ENCODE data around the gene PYGB.

PYGB gene

DNA sequence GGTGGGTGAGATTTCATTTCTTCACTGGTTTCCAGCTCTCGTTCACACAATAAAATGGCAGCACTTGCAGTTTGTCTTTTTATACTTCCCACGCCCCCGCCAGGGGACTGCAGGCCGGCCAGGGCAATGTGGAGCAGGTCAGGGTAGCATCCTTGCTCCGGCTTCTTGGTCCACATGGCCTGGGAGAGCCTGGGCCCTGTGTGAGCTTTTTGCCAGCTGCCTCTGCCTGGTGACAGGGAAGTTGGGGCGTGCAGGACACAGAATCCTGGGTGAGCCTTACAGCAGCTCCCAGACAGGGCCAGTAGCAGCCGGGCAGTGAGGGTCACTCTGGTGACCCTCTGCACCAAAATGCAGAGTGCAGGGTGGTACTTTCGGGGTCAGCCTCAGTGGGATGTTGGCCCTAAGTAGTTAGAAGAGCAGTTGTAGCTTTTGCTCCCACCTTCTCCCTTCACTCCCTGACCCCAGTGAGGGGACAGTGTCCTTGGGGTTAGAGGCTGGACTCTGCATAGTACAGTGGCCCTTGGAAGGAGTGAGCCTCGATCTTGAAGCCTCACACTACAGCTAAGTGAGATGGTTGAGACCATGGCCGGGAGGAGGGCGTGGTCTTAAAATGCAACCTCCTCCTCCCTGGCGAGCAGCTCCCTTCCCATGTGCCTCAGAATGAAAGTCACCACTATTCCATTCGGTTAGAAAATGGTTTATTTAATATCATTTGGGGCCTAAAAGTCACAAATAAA, 23.8 kb downstream of the PYGB start:
- DNase-seq, result no peak

DNA sequence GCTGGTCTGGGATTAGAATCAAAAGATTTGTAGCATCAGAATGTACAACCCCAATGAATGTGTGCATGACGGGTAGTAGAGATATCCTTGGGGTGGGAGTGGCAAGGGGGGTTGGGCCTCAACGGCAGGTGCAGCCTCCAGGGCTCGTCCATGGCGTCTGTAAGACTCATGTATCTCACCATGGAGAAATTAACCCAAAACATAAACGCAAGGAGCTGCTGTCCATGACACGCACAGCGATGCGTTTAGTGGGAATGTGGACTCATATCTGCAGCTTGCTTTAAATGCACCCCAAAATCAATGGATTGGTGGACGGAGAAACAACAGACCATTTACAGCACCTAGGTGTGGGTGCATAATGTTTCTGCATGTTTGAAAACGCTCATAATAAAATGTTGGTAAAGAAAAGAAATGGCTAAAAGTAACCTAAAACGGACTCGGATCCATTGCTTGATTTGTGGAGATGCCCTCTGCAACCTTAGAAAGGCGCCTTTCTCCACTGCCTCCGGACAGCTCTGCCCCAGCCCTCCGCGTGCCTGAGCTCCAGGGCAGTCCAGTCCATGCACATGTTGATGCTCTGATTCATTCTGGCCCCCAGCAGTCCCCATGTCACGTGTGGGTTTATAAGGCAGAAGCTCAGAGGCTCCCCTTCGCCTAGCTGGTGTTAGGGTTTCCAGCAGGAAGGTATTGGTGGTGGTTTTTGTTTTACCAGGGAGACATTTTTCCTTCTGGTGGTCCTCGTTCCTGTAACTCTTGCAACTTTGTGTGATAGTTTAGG, 24.5 kb downstream of the PYGB start:
- DNase-seq, result no peak

- DNase-seq, result no peak
These were observed 25.2 kb downstream of the PYGB start for GRCh38 chr20:25273046-25273445.

DNA sequence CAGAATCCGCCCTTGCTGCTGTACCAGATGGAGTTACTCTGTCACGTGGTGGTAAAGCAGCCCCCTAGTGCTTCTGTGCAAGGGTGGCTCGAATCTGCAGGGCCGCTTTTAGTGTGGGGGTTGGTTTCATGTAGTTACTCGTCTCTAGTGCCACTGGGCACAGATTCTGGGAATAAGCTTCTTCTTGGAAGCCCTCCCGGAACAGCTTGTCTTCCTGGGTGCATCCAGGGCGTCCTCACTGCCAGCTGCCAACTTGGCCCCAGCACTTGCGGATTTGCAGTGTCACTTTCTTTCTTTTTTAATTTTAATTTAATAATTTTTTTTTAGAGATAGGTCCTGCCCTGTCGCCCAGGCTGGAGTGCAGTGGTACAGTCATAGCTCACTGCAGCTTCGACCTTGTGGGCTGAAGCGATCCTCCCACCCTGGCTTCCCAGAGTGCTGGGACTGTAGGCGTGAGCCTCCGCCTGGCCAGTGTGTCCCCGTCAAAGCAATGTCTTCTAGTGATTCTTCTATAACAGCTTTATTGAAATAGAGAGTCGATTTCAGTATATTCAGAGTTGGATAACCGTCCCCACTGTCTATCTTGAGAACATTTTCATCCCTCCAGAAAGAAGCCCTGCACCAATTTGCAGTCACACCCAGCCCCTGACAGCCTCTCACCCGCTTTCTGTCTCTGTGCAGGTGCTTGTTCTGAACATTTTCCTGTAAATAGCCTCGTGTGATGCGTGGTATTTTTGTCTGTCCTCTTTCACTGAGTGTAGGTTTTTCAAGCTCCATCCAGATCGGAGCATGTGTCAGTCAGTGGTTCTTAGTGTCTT, 25.9 kb downstream of the PYGB start:
- DNase-seq, result no peak

DNA sequence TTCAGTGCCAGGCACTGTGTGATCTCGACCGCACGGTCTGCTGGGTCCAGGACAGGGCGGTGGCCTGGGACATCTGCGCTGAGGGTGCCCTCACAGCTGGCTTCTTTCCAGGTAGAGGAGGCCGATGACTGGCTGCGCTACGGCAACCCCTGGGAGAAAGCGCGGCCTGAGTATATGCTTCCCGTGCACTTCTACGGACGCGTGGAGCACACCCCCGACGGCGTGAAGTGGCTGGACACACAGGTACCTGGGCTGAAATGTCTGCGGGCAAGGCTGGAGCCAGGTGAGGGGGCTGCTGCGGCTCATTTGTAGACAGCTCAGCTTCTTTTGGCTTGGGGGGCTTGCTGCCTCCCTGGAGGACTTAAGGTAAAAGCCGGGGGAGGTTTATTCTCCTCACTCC, 26.6 kb downstream of the PYGB start:
- no peak for DNase-seq

- no peak for DNase-seq
These were observed 27.3 kb downstream of the PYGB start for GRCh38 chr20:25274891-25275812.

DNA sequence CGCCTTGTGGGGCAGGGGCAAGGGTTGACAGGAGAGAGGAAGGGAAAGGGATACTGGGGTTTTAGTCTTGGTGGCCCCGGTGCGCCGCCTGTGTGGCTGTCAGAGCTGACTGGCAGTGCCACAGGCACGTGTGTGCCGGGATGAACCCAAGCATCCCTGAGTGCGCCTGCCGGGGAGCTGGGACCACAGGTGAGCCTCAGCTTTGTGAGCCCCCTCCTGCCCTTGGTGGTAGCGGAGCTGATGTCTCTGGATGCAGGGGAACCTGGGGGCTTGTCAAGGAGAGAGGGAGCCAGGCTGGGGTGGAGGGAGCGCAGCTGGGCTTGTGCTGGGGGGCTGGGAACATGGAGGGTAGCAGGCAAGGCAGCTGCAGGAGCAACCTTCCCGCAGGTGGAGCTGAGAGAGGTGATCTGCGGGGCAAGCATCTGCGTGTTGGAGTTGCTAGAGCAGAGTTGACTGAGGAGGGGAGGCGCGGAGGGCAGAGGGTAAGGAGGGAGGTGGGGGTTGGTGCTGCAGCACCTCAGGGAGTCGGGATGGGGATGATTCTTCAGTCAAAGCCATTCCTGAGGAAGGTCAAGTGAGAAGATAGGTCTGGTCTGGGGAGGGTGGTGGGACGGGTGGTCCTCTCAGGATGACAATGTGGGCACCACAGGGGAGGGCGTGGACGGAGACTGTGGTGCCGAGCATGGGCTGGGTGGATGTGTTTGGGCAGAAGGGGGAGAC, 28.1 kb downstream of the PYGB start:
- DNase-seq, result no peak

DNA sequence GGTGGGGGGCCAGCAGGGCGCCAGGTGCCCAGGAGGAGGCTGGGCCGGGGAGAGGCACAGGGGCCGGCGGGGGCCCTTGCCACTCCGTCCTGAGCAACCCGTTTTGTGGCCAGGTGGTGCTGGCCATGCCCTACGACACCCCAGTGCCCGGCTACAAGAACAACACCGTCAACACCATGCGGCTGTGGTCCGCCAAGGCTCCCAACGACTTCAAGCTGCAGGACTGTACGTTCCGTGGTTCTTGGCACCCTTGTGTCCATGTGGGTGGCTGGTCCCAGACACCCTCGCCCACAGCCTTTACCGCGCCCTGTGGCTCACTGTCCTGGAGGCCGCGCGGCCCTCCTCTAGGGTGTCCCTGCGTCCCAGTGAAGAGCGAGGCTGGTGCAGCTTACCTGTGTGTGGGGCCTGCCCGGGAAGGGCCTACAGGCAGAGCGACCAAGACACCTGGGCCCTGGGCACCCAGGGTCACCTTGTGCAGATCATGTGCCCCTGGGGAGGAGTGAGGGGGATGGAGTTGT, 28.7 kb downstream of the PYGB start:
- DNase-seq, result no peak

GRCh38 chr20:25277051-25277801, 29.3 kb downstream of the PYGB start:
- no peak for DNase-seq

DNA sequence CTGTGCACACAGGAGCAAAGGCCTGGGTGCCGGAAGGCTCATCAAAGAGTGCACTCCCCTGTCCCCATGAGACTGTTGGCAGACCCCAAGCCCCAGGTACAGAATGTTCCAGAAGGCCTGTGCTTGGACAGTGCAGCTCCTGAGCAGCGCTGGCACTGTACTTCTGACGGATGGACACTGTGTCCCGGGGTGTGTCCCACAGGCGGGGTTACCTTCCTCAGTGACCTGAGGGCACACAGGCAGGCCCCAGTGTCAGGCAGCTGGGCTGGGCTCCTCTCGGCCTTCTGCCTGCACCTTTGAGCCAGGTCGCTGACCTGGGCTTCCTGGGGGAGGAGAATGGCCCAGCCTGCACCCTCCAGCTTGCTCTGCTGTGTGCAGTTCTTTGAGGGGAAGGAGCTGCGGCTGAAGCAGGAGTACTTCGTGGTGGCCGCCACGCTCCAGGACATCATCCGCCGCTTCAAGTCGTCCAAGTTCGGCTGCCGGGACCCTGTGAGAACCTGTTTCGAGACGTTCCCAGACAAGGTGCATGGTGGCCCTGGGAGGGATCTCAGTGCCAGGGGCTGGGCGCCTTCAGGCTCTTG, 30.1 kb downstream of the PYGB start:
- no peak for DNase-seq

DNA sequence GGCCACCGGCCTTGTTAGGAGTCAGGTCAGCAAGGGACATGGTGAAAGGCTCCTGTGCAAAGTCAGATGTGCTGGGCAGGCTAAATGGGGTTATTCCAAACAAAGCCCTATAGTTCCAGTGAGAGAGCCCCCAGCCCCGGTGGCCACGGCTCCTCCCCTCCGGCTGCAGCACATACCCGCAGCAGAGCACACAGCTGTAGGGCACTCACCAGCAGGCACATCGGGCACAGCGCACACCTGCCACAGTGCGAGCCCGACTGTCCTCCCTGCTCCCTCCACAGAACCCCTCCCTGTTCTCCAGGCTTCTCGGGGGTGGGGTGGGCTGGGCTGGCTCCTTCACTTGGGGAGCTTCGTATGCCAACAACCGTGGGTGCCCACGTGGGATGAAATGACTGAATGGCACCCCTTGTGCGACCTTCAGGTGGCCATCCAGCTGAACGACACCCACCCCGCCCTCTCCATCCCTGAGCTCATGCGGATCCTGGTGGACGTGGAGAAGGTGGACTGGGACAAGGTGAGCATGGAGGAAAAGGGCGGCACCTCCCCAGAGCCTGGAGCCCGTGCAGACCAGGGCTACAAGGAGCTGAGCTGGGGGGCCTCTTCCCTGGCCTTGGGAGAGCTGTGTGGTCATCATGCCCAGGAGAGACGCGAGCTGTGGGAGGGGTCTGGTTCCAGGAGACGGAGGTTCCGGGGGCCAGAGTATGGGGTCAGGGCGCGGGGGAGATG, 30.9 kb downstream of the PYGB start:
- no peak for DNase-seq

GRCh38 chr20:25279403-25279802, 31.5 kb downstream of the PYGB start:
- DNase-seq, result no peak

DNA sequence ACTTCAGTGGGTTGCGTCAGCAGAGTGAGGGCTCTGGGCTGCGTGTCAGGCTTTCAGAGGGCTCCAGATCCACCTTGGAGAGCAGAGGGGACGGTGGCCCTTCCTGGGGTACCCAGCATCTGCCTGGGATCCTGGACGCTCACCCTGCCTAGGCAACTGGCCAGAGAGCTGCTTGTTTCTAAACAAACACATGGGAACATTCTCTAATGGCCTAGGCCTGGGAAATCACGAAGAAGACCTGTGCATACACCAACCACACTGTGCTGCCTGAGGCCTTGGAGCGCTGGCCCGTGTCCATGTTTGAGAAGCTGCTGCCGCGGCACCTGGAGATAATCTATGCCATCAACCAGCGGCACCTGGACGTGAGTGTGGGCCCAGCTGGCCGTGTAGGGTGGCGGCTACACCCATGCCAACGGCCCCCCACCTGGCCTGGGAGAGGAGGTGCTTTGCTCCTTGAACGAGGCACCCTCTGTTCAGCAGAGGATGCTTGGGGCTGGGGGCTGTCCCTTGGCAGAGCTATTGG, 32.2 kb downstream of the PYGB start:
- DNase-seq, result no peak

DNA sequence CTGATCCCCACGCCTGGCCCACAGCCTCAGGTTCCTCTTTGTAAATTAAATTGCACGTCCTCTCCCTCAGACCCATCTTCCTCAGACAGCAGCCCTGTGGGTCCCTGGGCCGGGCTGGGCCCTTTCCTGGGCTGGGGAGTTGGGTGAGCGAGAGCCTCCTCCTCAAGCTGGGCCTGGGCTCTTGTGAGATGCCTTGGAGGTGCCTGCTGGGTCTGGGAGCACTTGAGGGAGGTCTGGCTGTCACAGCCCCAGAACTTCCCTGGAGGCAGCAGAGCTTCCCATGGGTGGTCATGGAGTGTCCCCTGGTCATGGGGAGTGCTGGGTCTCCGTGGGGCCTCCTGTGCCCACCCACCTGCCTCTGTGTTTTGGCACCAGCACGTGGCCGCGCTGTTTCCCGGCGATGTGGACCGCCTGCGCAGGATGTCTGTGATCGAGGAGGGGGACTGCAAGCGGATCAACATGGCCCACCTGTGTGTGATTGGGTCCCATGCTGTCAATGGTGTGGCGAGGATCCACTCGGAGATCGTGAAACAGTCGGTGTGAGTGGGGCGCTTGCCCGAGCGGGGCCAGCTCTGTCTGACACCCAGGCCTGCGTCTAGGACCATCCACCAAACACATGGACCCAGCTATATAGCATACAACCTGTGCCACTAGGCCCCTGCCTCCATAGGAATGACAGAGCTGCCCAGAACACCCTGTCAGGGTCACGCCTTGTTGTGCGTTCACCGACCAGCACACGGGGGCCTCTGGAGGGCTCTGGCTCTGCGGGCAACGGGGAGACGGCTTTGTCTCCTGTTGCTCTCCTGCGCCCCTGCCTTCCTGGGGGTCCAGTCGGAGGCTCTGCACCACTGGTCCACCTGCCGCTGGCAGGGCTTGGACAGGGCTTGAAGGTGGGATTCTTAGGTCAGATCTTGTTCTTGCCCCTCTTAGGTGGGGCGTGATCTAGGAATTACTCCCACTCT, 33.0 kb downstream of the PYGB start:
- DNase-seq, result no peak

DNA sequence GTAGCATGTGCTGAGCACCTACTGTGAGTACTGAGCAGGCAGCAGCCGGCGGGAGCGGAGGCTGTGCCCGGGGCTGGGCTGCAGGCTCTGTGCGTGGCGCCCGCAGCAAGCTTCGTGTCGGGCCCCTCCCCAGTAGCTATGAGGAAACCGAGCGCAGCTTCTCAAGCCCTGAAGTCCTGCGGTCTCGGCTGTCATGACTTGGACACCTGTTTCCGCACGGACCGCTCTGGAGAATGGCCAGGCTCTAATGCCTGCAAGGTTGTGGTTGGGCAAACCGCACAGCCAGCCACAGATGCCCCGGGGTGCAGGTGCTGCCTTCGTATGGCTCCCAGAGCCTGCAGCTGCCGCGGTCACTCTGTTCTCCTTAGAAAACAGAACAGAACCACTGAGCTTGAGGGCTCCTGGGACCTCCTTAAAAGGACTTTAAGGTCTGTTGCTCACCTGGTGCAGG, 33.7 kb downstream of the PYGB start:
- no peak for DNase-seq

- DNase-seq, result no peak
These were observed 34.3 kb downstream of the PYGB start for GRCh38 chr20:25282034-25282781.

DNA sequence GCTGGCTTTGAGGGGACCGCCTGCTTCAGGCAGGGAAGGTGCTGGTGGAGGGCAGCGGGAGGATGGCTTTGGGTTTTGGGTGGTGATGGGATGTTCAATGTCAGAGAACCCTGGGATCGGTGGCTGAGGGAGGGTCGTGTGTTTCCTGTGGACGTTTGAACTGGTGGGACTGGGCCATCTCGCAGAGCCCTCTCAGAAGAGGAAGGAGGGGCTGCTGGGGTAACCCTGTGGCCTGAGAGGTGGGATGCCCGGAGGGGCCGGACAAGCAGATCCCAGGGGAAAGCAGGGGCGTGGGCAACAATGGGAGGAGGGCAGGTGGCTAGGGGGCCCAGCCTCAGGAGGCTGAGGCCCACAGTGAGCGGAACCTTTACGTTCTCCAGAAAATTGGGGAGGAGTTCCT, 34.9 kb downstream of the PYGB start:
- DNase-seq, result no peak
